Chondrocyte (in vitro differentiated cells): ENCODE results near the gene SRGAP1. TPM values are rescaled to one million over a fixed set of nuclear protein-coding genes. Genes with fewer than 3 reads are reported as not detected.

Experiments
- DNase-seq: peaks from one replicate; pipeline ENCODE4 v3.0.0; 2021; ENCODE audit warnings: mixed read lengths, low spot score
- H3K27ac Mint-ChIP-seq: one replicate; pipeline ENCODE4 v1.8.0; 2021; ENCODE audit warnings: mild to moderate bottlenecking, moderate library complexity, mixed read lengths; ENCODE audit not compliant: unreplicated experiment
- H3K27me3 Mint-ChIP-seq: 2 replicates; pipeline ENCODE4 v1.8.0; 2021; ENCODE audit warnings: low read depth, mixed read lengths
- H3K36me3 Mint-ChIP-seq: 2 replicates; pipeline ENCODE4 v1.8.0; 2021; ENCODE audit warnings: low read depth, mixed read lengths
- H3K4me1 Mint-ChIP-seq: 2 replicates; pipeline ENCODE4 v1.8.0; 2021; ENCODE audit warnings: low read depth, mild to moderate bottlenecking, mixed read lengths
- H3K4me3 Mint-ChIP-seq: one replicate; pipeline ENCODE4 v1.8.0; 2021; ENCODE audit warnings: mild to moderate bottlenecking, moderate library complexity, mixed read lengths; ENCODE audit not compliant: unreplicated experiment
- H3K9me3 Mint-ChIP-seq: 2 replicates; pipeline ENCODE4 v1.8.0; 2021; ENCODE audit warnings: low read depth, mixed read lengths
- total RNA-seq: library from RNA; stranded (reverse); gene quantifications from 3 replicates; pipeline ENCODE4 v1.2.1, GENCODE V29; 2021
- TF ChIP-seq, protein P1 (sequence below): fragments of 200-600 bp; sonication (generic); IDR thresholded peaks from 2 replicates; pipeline ENCODE4 v1.5.0; 2021; ENCODE audit warnings: antibody characterized with exemption, mild to moderate bottlenecking, moderate library complexity

Gene SRGAP1
- total RNA-seq, 1 donor from 2014 or later = 13.2 TPM

DNA sequence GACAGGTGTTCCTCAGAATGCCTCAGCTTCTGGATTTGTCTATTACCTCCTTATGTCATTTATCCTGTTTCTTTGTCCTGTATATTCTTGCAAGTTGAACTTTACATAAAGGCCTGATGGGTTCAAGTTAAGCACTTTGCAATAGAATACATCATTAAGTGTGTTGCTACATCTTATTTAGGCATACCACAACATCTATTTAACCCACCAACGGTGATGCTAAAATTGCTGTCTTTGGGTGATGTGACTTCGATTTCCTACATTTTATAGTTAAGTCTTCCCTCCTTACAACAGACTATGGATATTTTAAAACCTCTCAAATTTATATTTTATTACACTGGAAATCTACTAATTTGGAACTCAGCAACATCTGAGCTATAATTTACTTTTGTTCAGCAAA is 206.6 kb downstream of the SRGAP1 start:
- peaks cover 20% of the 10 kb centered on the region for H3K9me3 Mint-ChIP-seq
- H3K4me1 Mint-ChIP-seq = no peaks in the 10 kb centered on the region
- TF ChIP-seq, protein P1, sequence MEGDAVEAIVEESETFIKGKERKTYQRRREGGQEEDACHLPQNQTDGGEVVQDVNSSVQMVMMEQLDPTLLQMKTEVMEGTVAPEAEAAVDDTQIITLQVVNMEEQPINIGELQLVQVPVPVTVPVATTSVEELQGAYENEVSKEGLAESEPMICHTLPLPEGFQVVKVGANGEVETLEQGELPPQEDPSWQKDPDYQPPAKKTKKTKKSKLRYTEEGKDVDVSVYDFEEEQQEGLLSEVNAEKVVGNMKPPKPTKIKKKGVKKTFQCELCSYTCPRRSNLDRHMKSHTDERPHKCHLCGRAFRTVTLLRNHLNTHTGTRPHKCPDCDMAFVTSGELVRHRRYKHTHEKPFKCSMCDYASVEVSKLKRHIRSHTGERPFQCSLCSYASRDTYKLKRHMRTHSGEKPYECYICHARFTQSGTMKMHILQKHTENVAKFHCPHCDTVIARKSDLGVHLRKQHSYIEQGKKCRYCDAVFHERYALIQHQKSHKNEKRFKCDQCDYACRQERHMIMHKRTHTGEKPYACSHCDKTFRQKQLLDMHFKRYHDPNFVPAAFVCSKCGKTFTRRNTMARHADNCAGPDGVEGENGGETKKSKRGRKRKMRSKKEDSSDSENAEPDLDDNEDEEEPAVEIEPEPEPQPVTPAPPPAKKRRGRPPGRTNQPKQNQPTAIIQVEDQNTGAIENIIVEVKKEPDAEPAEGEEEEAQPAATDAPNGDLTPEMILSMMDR = no peak
- H3K36me3 Mint-ChIP-seq = peaks cover 25% of the 10 kb centered on the region
- no peaks in the 10 kb centered on the region for H3K27me3 Mint-ChIP-seq
- no peak overlapping the region for H3K27ac Mint-ChIP-seq
- no peak overlapping the region for H3K4me3 Mint-ChIP-seq
- no peak for DNase-seq

DNA sequence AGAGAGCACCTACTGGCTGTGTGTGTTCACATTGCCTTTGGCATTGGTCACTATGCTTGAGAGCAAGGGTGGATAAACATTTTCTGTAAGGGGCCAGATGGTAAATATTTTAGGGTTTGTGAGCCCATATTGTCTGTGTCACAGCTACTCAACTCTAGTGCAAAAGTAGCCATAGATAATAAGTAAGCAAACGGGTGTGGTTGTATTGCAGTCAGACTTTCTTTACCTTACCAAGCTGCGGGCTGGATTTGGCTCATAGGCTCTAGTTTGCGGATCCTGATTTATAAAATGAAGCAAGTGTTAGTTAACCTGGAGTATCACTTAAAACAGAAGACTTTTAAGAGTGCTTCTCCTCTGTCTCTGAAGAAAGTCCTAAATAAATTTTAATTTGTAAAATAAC is 208.6 kb downstream of the SRGAP1 start:
- Mint-ChIP-seq H3K9me3 (peaks cover 21% of the 10 kb centered on the region), H3K27ac (no peak overlapping the region), H3K4me1 (no peaks in the 10 kb centered on the region), H3K27me3 (no peaks in the 10 kb centered on the region), H3K4me3 (no peak overlapping the region), H3K36me3 (peaks cover 21% of the 10 kb centered on the region)
- TF ChIP-seq, protein P1 = no peak
- no peak for DNase-seq

DNA sequence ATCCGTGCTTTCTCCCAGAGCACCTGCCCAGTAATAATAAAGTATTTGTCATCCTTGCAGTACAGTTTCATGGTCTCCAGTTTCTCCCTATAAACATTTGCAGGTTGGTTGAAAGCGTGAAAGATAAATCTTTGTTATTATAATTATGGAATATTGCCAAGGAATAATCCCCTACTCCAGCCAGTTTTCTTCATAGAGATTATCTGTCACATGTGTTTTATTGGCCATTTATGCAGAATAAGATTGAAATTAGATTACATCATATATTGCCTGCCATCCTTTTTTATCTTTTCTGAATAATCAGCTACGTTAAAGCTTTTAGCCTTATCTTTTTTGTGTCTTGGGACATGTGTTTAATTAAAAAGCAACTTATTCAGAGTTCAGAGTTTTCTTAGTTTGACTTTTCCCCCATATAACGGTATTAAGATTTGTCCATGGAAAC is 209.6 kb downstream of the SRGAP1 start:
- Mint-ChIP-seq H3K4me1 (no peaks in the 10 kb centered on the region), H3K4me3 (no peak overlapping the region), H3K9me3 (peaks cover 16% of the 10 kb centered on the region), H3K27me3 (no peaks in the 10 kb centered on the region), H3K36me3 (peaks cover 13% of the 10 kb centered on the region), H3K27ac (no peak overlapping the region)
- TF ChIP-seq, protein P1 = no peak
- DNase-seq = no peak

DNA sequence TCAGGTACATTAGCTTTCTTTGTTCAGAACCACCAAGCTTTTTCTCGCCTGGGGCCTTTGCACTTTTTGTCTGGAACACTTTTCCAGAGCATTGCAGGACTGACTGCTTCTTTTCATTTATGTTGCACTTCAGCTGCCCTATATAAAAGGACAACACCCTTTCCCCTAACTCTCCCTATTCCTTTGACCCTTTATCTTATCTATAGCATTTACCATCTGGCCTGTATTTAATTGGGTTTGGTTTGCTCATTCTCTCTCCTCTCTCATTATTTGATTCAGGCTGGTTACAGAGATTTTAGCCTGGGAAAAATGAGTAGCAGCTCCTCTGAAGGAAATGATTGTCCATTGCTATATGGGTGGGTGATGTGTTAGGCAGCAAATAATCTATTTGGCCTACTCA is 212.2 kb downstream of the SRGAP1 start:
- H3K27me3 Mint-ChIP-seq = no peaks in the 10 kb centered on the region
- peaks cover 9% of the 10 kb centered on the region for H3K36me3 Mint-ChIP-seq
- no peak overlapping the region for H3K4me3 Mint-ChIP-seq
- no peak for DNase-seq
- TF ChIP-seq, protein P1 = no peak
- H3K4me1 Mint-ChIP-seq = no peaks in the 10 kb centered on the region
- H3K9me3 Mint-ChIP-seq = peaks cover 6% of the 10 kb centered on the region
- no peak overlapping the region for H3K27ac Mint-ChIP-seq

DNA sequence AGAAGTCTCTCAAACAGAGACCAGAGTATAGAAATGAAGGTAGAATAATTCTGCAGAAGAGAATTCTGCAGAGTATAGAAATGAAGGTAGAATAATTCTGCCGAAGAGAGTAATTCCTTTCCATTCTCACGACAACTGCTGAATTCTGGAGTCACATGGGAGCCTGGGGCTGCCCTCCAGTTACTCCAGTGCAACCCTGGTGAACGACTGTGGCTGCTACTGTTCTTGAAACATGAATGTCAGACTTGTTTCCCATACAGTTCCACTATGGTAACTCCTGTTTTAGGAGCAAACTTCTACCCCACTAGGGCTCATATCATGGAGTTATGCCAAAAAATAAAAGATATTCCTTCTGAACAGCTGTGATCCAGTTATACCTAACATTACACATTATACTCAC is 213.2 kb downstream of the SRGAP1 start:
- no peak for DNase-seq
- H3K4me3 Mint-ChIP-seq = no peak overlapping the region
- no peaks in the 10 kb centered on the region for H3K27me3 Mint-ChIP-seq
- H3K36me3 Mint-ChIP-seq = peaks cover 6% of the 10 kb centered on the region
- H3K4me1 Mint-ChIP-seq = no peaks in the 10 kb centered on the region
- TF ChIP-seq, protein P1 = no peak
- H3K27ac Mint-ChIP-seq = no peak overlapping the region
- peaks cover 6% of the 10 kb centered on the region for H3K9me3 Mint-ChIP-seq
